Brain pericyte (primary cell): Measurements from ENCODE around the gene XIRP2.
"Not testable (repeated sequence)": the region's sequence is repeated elsewhere in the genome, so short reads cannot be mapped to it uniquely, and the experiment has no call there.

Experiments used
- DNase-seq: peaks from one replicate; pipeline ENCODE4 v3.0.0-alpha.2; 2012; ENCODE audit warnings: low read depth, low spot score

XIRP2 gene

GRCh38 chr2:166942377-166942776, 54.1 kb downstream of the XIRP2 start:
- DNase-seq, result no peak

DNA sequence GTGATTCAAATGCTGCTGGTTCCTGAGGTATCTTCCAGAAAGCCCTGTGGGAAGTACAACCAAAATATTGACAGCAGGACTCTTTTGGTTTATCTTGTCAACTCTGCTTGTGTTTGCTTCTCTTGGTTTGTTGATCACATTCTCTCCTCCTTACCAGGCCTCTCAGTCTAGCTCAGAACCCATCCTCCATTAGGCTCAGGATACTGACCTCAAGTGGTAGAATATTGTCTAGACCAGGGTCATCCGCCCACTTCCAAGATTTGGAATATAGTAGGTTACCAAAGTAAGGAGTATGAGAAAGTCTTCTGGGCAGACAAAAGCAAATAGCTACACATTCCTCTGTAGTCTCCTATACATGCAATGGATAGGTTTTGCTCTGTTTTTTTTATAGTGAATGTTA, 56.6 kb downstream of the XIRP2 start:
- no peak for DNase-seq

- DNase-seq, result no peak
Measured at GRCh38 chr2:166957686-166958085, 69.4 kb downstream of the XIRP2 start.

- no peak for DNase-seq
Measured at GRCh38 chr2:166958986-166959481, 70.8 kb downstream of the XIRP2 start.

DNA sequence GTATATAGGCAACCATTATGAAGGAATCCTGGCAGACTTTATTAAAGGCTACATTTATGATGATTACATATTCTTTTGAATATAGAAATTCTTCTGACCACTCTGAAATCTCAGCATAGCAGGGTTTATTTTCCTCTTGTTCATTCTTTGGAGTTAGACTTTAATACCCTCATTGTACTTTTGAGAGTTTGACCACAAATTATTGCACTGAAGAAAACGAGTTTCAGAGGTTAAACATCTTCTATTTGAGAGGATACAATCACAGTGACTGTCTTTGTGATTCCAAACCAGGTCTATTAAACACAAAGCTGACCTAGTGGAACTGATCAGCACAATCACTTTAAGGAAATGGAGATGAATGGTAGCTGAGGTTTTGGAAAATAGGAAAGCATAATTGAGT, 71.3 kb downstream of the XIRP2 start:
- no peak for DNase-seq

GRCh38 chr2:166960702-166961270, 72.5 kb downstream of the XIRP2 start:
- DNase-seq, result no peak

DNA sequence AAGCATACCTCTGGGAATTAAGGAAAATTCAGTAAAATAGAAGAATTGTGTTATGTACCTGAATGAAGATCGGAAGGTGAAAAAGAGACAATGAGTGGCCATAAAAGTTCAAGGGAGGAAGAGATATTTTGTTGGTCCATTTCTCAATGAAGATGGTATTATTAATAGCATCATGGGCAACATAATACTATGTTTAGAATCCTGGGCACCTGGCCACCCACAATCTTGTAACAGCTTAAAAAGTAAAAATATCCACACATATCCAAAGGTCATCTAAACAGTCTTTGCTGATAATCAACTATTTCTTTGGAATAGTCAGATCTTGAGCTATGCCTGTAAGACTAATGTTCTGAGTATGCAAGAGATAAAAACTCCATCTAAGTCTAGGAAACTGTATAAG, 73.7 kb downstream of the XIRP2 start:
- no peak for DNase-seq

GRCh38 chr2:166969486-166969885, 81.2 kb downstream of the XIRP2 start:
- no peak for DNase-seq

GRCh38 chr2:166972002-166972401, 83.7 kb downstream of the XIRP2 start:
- DNase-seq, result no peak

DNA sequence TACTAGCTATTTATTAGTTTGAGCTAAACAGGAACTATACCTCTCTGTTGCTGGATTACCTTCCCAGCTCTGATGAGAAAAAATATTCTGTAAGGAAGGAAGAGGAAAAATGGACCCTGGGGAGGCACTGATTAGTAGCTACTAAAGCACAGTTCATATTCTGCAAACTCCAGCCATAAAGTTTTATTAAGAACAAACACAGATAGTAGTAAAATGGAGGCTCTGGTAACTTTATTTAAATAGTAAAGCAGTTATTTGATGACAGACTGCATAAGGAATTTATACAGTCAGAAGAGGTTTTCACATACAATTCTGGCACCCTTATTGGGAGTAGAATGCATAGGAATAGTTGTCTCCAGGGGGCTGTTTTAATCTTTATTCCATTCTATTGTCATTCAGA, 84.1 kb downstream of the XIRP2 start:
- DNase-seq, result no peak

DNA sequence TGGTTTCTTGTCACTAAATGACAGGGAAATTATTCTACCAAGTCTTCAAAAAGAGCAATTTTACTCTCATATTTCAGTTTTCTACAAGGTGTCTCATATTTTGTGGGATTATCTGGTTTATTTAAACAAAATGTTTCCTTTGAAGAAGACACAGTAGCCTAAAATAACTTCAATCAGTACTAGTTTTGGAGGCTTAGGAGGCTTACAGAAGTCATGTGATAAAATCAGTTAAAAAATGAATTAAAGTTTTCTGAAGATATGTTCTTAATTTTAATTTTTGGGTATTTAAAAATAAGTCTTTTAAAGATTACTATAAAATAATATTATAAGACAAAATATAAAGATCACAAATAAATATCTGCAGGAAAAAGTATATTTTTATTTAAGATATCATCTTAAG, 95.9 kb downstream of the XIRP2 start:
- no peak for DNase-seq

- no peak for DNase-seq
Measured at GRCh38 chr2:166984797-166985196, 96.5 kb downstream of the XIRP2 start.

DNA sequence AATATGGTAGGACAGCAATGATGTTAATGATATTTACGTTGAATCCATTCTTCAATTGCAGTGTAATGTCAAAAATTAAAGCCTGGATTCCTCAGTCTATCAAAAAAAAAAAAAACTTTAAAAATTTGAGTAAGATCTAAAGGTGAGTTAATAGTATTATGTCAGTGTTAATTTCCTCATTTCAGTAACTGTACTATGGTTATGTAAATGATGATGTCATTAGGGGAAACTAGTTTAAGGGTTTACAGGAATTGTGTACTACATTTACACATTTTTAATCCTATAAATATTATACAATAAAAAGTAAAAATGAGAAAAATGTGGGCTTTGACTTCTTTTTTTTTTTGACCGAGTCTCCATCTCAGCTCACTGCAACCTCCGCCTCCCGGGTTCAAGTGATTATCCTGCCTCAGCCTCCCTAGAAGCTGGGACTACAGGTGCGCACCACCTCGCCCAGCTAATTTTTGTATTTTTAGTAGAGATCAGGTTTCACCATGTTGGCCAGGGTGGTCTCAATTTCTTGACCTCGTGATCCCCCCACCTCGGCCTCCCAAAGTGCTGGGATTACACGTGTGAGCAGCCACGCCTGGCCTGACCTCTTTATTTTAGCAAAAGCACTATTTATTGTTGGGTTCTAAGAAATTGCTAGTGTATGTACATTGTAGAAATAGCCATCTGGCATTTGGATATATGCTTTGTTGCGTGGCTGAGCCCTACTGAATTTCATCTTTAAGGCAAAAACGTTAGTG, 106.5 kb downstream of the XIRP2 start:
- no peak for DNase-seq

DNA sequence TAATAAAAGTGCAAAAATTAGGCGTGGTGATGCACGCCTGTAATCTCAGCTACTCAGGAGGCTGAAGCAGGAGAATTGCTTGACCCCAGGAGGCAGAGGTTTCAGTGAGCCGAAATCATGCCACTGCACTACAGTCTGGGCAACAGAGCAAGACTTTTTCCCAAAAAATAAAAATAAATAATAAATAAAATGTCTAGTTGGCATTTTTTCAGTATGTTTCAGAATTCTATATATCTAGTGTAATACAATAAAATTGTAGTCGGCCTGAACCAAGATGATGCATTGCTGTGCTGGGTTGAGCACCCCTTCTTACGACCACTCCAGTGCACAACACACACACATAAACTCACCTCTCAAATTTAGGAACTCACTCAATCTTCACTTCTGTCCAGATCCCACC, 108.2 kb downstream of the XIRP2 start:
- no peak for DNase-seq

DNA sequence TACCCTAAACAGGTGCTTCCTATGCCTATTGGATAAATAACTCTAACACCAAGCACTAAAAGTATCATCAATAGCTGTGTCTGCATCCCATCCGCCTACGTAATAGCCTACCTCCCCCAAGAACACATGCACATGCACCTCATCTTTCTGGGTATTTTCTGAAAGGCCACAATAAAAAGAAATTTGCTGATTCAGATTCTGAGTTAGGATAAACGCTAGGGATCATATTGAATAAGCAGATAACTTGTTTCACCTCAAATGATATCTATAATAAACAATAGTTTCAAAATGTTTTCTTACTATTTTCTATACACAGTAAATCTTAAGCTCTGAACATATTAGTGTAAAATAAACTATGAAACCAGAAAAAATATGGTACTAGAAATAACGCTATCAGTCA, 112.9 kb downstream of the XIRP2 start:
- DNase-seq, result no peak

DNA sequence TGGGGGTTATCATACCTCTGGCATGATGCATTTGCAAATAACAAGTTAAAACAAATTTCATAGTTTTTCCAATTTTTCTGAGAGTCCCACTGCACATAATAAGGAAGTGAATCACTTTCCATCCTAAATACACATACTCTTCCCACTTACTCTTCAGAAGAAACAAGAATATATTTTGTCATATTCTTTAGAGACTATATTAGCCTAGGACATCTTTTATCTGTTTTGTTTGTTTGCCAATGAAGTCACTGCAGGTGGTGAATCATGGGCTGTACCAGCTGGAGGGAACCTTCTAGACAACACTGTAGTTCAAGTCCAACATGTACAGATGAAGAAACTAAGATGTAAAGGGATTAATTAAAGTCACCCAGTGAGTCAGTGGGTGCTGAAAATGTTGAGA, 116.8 kb downstream of the XIRP2 start:
- no peak for DNase-seq

DNA sequence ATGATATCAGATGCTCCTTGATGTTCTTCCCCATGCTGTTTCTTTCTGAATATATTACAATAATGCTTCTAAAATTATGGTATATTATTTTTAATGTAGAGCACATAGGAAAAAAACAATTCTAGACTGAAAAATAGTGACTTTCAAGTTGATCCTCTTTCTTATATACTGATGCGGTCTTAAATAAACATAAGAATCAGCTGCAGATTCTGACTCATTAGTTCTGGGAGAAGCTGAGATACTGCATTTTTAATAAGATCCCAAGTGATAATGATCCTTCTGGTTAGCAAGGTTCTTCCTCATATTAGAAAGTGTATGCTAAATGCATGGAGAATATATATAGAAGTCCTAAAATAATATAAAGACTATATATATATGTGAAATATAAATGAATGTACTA, 124.9 kb downstream of the XIRP2 start:
- no peak for DNase-seq

DNA sequence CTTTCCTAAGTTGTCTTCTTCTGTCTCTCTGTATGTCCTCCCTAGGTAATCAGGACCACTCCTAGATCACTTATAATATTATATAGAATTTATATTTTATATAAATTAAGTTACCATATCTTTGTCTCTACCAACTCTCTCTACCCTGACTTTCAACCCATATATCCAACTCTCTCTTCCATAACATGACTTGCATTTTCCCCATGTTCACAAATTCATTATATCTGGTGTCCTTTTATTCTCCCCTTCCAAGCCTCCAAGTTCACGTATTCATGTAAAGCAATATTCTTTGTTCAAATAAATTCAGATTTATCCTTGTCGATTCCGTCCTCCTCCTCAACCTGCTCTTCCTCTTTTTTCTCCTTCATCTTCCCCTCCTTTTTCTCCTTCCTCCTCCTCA, 127.5 kb downstream of the XIRP2 start:
- no peak for DNase-seq

DNA sequence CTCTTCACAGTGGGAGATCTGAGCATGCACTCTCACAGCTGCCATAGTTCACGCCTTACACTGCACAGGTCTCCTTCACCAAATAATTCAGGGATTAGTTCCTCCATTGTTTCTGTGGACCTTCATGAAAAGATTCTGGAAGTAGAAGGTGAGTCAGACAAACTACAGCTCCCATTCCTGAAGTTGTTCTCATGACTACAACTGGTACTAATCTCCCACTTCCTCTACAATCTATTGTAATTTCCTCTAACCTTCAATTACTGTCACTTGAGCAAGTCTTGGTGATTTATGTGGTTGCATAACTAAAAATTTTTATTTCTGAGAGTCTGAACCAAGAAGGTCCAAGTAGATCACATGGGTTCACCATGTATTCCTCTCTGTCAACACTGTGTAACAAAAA, 128.7 kb downstream of the XIRP2 start:
- DNase-seq, result no peak

- DNase-seq, result no peak
Measured at GRCh38 chr2:167018590-167018989, 130.3 kb downstream of the XIRP2 start.

GRCh38 chr2:167028503-167028902, 140.2 kb downstream of the XIRP2 start:
- DNase-seq, result no peak

- DNase-seq, result not testable (repeated sequence)
Measured at GRCh38 chr2:167034976-167035375, 146.7 kb downstream of the XIRP2 start.

DNA sequence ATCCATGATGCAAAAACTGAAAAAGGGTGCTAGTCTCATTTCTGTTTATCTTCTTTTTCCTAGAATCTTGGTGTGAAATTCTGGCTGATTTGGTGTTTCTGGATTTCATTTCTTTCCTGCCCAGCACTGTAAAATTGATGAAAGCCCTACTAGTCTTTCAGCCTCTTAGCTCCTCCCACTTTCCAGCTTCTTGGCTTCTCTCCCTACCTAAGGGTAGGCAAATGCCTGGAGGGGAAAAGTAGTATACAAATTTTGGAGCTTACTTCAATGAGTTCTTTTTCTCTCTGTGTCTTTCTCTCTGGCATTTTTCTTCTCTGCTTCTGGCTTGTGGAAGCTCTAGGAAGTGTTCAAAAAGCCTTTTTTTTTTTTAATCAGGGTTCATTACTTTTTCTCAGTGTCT, 160.5 kb downstream of the XIRP2 start:
- no peak for DNase-seq

GRCh38 chr2:167049659-167050058, 161.4 kb downstream of the XIRP2 start:
- no peak for DNase-seq
